HEK293 (cell line): Measurements from ENCODE around the gene MAP4K4.

ENCODE experiments used
- CTCF ChIA-PET: fragments of 350-600 bp; formaldehyde crosslinking; extraction: SDS; loops from one replicate; lab custom pipeline; 2021; ENCODE audit warnings: antibody characterized with exemption; lab: Yijun Ruan, JAX
- POLR2A ChIA-PET: fragments of 300-600 bp; formaldehyde crosslinking; extraction: SDS; loops from one replicate; lab custom pipeline; 2020; ENCODE audit warnings: antibody characterized with exemption, inconsistent platforms; lab: Yijun Ruan, JAX
- H3K27ac ChIP-seq: fragments of 200-500 bp; sonication (Bioruptor generic); 2 replicates; pipeline ENCODE4 v1.5.1; 2014; ENCODE audit warnings: low read depth, low read length, control low read depth, inconsistent platforms; ENCODE audit errors: extremely low read depth
- H3K36me3 ChIP-seq, 2 experiments: fragments of 200-500 bp in 1 of 2; sonication (Bioruptor generic) in 1 of 2; 1 replicate in 1 of 2; 2 replicates in 1 of 2; pipeline ENCODE4 v1.5.1; 2014 to 2017; ENCODE audit warnings: inconsistent platforms in 2 of 2, low read length in 2 of 2; ENCODE audit not compliant: control insufficient read depth in 2 of 2, insufficient read depth in 1 of 2
- H3K4me1 ChIP-seq: fragments of 200-500 bp; sonication (Bioruptor generic); 2 replicates; pipeline ENCODE4 v1.5.1; 2014; ENCODE audit warnings: mild to moderate bottlenecking, low read length, inconsistent platforms; ENCODE audit not compliant: control insufficient read depth, insufficient read depth
- H3K4me3 ChIP-seq: 2 replicates; pipeline ENCODE4 v1.5.1; 2011; ENCODE audit warnings: low read depth, mild to moderate bottlenecking, control low read depth, low read length, moderate library complexity
- H3K9me3 ChIP-seq: fragments of 200-500 bp; sonication (Bioruptor generic); 2 replicates; pipeline ENCODE4 v1.5.1; 2014; ENCODE audit warnings: low read depth, low read length, inconsistent platforms; ENCODE audit not compliant: control insufficient read depth, insufficient read depth
- FEZF1 ChIP-seq: fragments of 450-650 bp; formaldehyde crosslinking; IDR thresholded peaks from 2 replicates; pipeline ENCODE4 v1.5.1; 2016; ENCODE audit warnings: missing biosample characterization, missing genetic modification characterization
- GLIS1 ChIP-seq: fragments of 450-650 bp; formaldehyde crosslinking; IDR thresholded peaks from 2 replicates; pipeline ENCODE4 v1.5.1; 2016; ENCODE audit warnings: missing biosample characterization, missing genetic modification characterization
- KLF10 ChIP-seq: fragments of 450-650 bp; IDR thresholded peaks from 2 replicates; pipeline ENCODE4 v1.5.1; 2018; ENCODE audit warnings: missing biosample characterization, mild to moderate bottlenecking, missing genetic modification characterization
- MZF1 ChIP-seq: fragments of 450-650 bp; formaldehyde crosslinking; IDR thresholded peaks from 2 replicates; pipeline ENCODE4 v1.5.1; 2017; ENCODE audit warnings: missing biosample characterization, missing genetic modification characterization, borderline replicate concordance
- OSR2 ChIP-seq: fragments of 450-650 bp; formaldehyde crosslinking; IDR thresholded peaks from 2 replicates; pipeline ENCODE4 v1.5.1; 2016; ENCODE audit warnings: missing biosample characterization, missing genetic modification characterization
- PATZ1 ChIP-seq: fragments of 450-650 bp; formaldehyde crosslinking; IDR thresholded peaks from 2 replicates; pipeline ENCODE4 v1.5.1; 2016; ENCODE audit warnings: missing biosample characterization, missing genetic modification characterization
- ZBTB6 ChIP-seq: fragments of 450-650 bp; formaldehyde crosslinking; IDR thresholded peaks from 2 replicates; pipeline ENCODE4 v1.5.1; 2017; ENCODE audit warnings: missing biosample characterization, missing genetic modification characterization
- ZBTB8A ChIP-seq: fragments of 450-650 bp; formaldehyde crosslinking; IDR thresholded peaks from 2 replicates; pipeline ENCODE4 v1.5.1; 2016; ENCODE audit warnings: missing biosample characterization, missing genetic modification characterization
- ZFP37 ChIP-seq: fragments of 450-650 bp; formaldehyde crosslinking; IDR thresholded peaks from 2 replicates; pipeline ENCODE4 v1.5.1; 2016; ENCODE audit warnings: missing biosample characterization, missing genetic modification characterization
- ZNF184 ChIP-seq: fragments of 450-650 bp; IDR thresholded peaks from 2 replicates; pipeline ENCODE4 v1.5.1; 2018; ENCODE audit warnings: missing biosample characterization, mild to moderate bottlenecking, missing genetic modification characterization
- ZNF221 ChIP-seq: fragments of 450-650 bp; formaldehyde crosslinking; IDR thresholded peaks from 2 replicates; pipeline ENCODE4 v1.5.1; 2017; ENCODE audit warnings: missing biosample characterization, missing genetic modification characterization, borderline replicate concordance
- ZNF223 ChIP-seq: fragments of 450-650 bp; formaldehyde crosslinking; IDR thresholded peaks from 2 replicates; pipeline ENCODE4 v1.5.1; 2016; ENCODE audit warnings: missing biosample characterization, missing genetic modification characterization
- ZNF394 ChIP-seq: fragments of 450-650 bp; formaldehyde crosslinking; IDR thresholded peaks from 2 replicates; pipeline ENCODE4 v1.5.1; 2016; ENCODE audit warnings: missing biosample characterization, missing genetic modification characterization, mild to moderate bottlenecking, moderate library complexity, borderline replicate concordance
- ZNF404 ChIP-seq: fragments of 450-650 bp; formaldehyde crosslinking; IDR thresholded peaks from 2 replicates; pipeline ENCODE4 v1.5.1; 2017; ENCODE audit warnings: missing biosample characterization, missing genetic modification characterization
- ZNF416 ChIP-seq: fragments of 450-650 bp; formaldehyde crosslinking; IDR thresholded peaks from 2 replicates; pipeline ENCODE4 v1.5.1; 2016; ENCODE audit warnings: missing biosample characterization, missing genetic modification characterization
- ZNF555 ChIP-seq: fragments of 450-650 bp; formaldehyde crosslinking; conservative IDR thresholded peaks from 2 replicates; pipeline ENCODE4 v1.5.1; 2017; ENCODE audit warnings: missing biosample characterization, mild to moderate bottlenecking, missing genetic modification characterization, inconsistent platforms
- ZNF624 ChIP-seq: fragments of 450-650 bp; formaldehyde crosslinking; IDR thresholded peaks from 2 replicates; pipeline ENCODE4 v1.5.1; 2017; ENCODE audit warnings: missing biosample characterization, missing genetic modification characterization
- ZNF645 ChIP-seq: fragments of 450-650 bp; formaldehyde crosslinking; IDR thresholded peaks from 2 replicates; pipeline ENCODE4; 2016; ENCODE audit warnings: missing biosample characterization, missing genetic modification characterization
- TF ChIP-seq, protein P1 (sequence below): fragments of 450-650 bp; formaldehyde crosslinking; IDR thresholded peaks from 2 replicates; pipeline ENCODE4 v1.5.1; 2016; ENCODE audit warnings: missing biosample characterization, missing genetic modification characterization
- TF ChIP-seq, protein P2 (sequence below): fragments of 450-650 bp; formaldehyde crosslinking; IDR thresholded peaks from 2 replicates; pipeline ENCODE4 v1.5.1; 2017; ENCODE audit warnings: missing biosample characterization, missing genetic modification characterization

The MAP4K4 gene

DNA sequence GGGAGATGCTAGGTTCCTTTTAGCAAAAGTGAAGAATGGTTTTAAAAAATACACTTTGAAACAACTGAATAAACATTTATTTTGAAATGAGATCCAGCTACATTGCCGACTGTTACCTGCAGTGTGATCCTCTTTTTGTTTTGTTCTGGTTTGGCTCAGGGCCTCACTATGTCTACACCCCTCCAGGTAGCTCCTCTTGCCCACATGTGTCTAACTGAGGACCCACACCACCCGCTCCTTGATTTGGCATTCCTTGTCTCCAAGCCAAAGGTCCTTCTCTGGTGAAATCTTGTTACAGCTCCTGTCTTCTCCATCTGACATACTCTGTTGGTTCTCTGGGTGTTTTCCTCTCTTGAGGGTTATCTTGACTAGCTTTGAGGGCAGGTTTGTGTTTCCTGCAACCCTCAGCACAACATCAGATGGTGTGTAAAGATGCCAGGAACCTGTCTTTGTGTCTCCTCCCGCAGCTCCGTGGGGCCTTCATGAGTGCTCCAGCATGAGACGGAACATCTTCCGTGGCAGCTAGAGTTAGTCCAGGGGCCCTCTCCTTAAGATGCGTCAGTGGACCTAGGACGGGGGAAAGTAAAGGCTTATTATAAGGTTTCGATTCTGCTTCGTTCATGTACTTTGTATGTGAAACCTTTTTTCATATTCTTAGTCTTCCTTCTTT, 32.1 kb downstream of the MAP4K4 start:
- Histone ChIP-seq H3K9me3 (no peaks in the 10 kb centered on the region), H3K4me3 (no peak overlapping the region), H3K27ac (no peak overlapping the region), H3K4me1 (peaks cover 14% of the 10 kb centered on the region), H3K36me3 (no peaks in the 10 kb centered on the region; a peak in 1 of 3 replicates)
- ChIA-PET POLR2A (no interaction called here), CTCF (interaction anchor here (0.5 to 1.2 kb wide), 2 partner anchors 16 to 41 kb away, joined by 4 to 8 read pairs; no protein-coding TSS in a partner anchor)
- TF ChIP-seq ZBTB6 (no peak), ZNF184 (tag by site-specific recombination) (no peak), ZNF555 (tag by site-specific recombination) (no peak)
- TF ChIP-seq, protein P1, sequence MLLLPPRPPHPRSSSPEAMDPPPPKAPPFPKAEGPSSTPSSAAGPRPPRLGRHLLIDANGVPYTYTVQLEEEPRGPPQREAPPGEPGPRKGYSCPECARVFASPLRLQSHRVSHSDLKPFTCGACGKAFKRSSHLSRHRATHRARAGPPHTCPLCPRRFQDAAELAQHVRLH (tag by site-specific recombination) = no peak

- POLR2A ChIA-PET = no interaction called here
- CTCF ChIA-PET = interaction anchor here (0.6 to 1.1 kb wide), 4 partner anchors 9 to 173 kb away, joined by 3 to 5 read pairs (median 4); no protein-coding TSS in a partner anchor
Observed at GRCh38 chr2:101731221-101732054, 33.9 kb downstream of the MAP4K4 start.

DNA sequence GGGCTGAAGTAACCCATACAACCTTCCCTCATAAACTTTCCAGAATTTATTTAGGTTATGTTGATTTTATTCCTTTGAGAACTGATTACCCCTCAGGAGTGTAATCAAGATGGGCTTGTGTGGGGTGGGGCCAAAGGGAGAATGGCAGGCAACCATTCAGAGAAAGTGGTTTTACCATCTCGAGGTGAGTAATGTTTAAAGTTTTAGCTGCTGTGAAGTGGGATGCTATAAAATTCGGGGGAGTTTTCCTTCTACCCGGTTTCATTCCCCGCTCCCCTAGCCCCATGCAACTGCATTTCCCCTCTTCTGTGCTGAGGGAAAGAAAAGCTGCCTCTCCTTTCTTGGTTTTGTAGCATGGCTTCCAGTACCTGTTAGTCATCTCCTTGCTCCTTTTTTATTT, 34.7 kb downstream of the MAP4K4 start:
- Histone ChIP-seq H3K27ac (no peak overlapping the region), H3K4me1 (peaks cover 17% of the 10 kb centered on the region), H3K9me3 (no peaks in the 10 kb centered on the region), H3K4me3 (no peak overlapping the region), H3K36me3 (no peaks in the 10 kb centered on the region; a peak in 1 of 3 replicates)
- CTCF ChIA-PET = interaction anchor here (0.6 to 1.1 kb wide), 5 partner anchors 10 to 173 kb away, joined by 3 to 5 read pairs (median 4); no protein-coding TSS in a partner anchor
- POLR2A ChIA-PET = no interaction called here
- TF ChIP-seq, protein P1 (tag by site-specific recombination) = no peak
- TF ChIP-seq ZNF221 (tag by site-specific recombination) (no peak), ZFP37 (tag by site-specific recombination) (no peak), KLF10 (tag by site-specific recombination) (peak; percentile 47; the same call in 1 of the 2 replicates), ZNF624 (tag by site-specific recombination) (no peak), GLIS1 (tag by site-specific recombination) (peak; percentile 22), ZBTB8A (peak; percentile 59; the same call in 1 of the 2 replicates), ZNF404 (tag by site-specific recombination) (no peak), MZF1 (tag by site-specific recombination) (peak; percentile 60; the same call in 1 of the 2 replicates), ZNF416 (tag by site-specific recombination) (no peak), ZNF645 (tag by site-specific recombination) (no peak), FEZF1 (tag by site-specific recombination) (0 out of 2 replicates have a peak, but pooled peaks have one; percentile 18), PATZ1 (tag by site-specific recombination) (no peak), ZNF223 (tag by site-specific recombination) (no peak)
- TF ChIP-seq, protein P2, sequence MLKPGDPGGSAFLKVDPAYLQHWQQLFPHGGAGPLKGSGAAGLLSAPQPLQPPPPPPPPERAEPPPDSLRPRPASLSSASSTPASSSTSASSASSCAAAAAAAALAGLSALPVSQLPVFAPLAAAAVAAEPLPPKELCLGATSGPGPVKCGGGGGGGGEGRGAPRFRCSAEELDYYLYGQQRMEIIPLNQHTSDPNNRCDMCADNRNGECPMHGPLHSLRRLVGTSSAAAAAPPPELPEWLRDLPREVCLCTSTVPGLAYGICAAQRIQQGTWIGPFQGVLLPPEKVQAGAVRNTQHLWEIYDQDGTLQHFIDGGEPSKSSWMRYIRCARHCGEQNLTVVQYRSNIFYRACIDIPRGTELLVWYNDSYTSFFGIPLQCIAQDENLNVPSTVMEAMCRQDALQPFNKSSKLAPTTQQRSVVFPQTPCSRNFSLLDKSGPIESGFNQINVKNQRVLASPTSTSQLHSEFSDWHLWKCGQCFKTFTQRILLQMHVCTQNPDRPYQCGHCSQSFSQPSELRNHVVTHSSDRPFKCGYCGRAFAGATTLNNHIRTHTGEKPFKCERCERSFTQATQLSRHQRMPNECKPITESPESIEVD = peak; percentile 95

More at GRCh38 chr2:101731221-101732054, 33.9 kb downstream of the MAP4K4 start:
- H3K9me3 ChIP-seq = no peaks in the 10 kb centered on the region
- H3K27ac ChIP-seq = 0 out of 2 replicates have a peak overlapping the region, but pooled peaks have one; percentile 11
- no peaks in the 10 kb centered on the region; a peak in 1 of 3 replicates for H3K36me3 ChIP-seq
- no peak overlapping the region for H3K4me3 ChIP-seq
- TF ChIP-seq ZNF394 (tag by site-specific recombination) = no peak
- peak; percentile 11; the same call in 1 of the 2 replicates for TF ChIP-seq OSR2
- peaks cover 15% of the 10 kb centered on the region for H3K4me1 ChIP-seq
